ENCODE results near the gene PTCD1.

GRCh38 chr7:99397297-99397983 lies 41.2 kb downstream of the PTCD1 start:
- TF ChIP-seq CTCF (IDR thresholded peaks at IDR 0.05; ENCODE audit: insufficient read depth, low read depth, low read length) (no peak), EZH2 (IDR thresholded peaks at IDR 0.05; ENCODE audit: insufficient read depth, low read length) (no peak)
